Fibroblast of the aortic adventitia (primary cell): ENCODE data around the gene CIAO2A. TPM values are rescaled to one million over a fixed set of nuclear protein-coding genes. Genes with fewer than 3 reads are reported as not detected.

Experiments
- DNase-seq: peaks from one replicate; pipeline ENCODE4 v3.0.0-alpha.2; 2010; ENCODE audit warnings: low read depth
- H3K4me3 ChIP-seq: 2 replicates; pipeline ENCODE4 v1.5.1; 2011; ENCODE audit warnings: low read depth, mild to moderate bottlenecking, control low read depth, low read length, moderate library complexity
- CTCF ChIP-seq: IDR thresholded peaks from 2 replicates; pipeline ENCODE4 v1.5.1; 2011; ENCODE audit warnings: mild to moderate bottlenecking, low read length, control low read depth, inconsistent platforms; ENCODE audit not compliant: insufficient read depth
- total RNA-seq: library from RNA; depleted of rRNA; stranded (reverse); fragments of >200 nt; gene quantifications from 2 replicates; pipeline ENCODE4 v1.2.3, GENCODE V29; 2012; ENCODE audit warnings: low replicate concordance

The CIAO2A gene
- total RNA-seq, 1 donor = 57.5 TPM

- H3K4me3 ChIP-seq = no peak overlapping the region
- DNase-seq = no peak
- no peak for TF ChIP-seq CTCF
Observed at GRCh38 chr15:64071931-64072765, 21.5 kb downstream of the CIAO2A start.

- no peak for TF ChIP-seq CTCF
- no peak overlapping the region for H3K4me3 ChIP-seq
- peak; percentile 87 for DNase-seq
Observed at GRCh38 chr15:64070965-64071851, 22.4 kb downstream of the CIAO2A start.

- no peak overlapping the region for H3K4me3 ChIP-seq
- no peak for TF ChIP-seq CTCF
- peak; percentile 24 for DNase-seq
Observed at GRCh38 chr15:64070106-64070505, 23.5 kb downstream of the CIAO2A start.

GRCh38 chr15:64068133-64068532 is 25.5 kb downstream of the CIAO2A start:
- no peak for TF ChIP-seq CTCF
- DNase-seq = no peak
- no peak overlapping the region for H3K4me3 ChIP-seq

- TF ChIP-seq CTCF = peak; percentile 80
- H3K4me3 ChIP-seq = no peak overlapping the region
- peak; percentile 68 for DNase-seq
Observed at GRCh38 chr15:64067564-64068030, 26.0 kb downstream of the CIAO2A start.

- DNase-seq = no peak
- TF ChIP-seq CTCF = no peak
- no peak overlapping the region for H3K4me3 ChIP-seq
Observed at GRCh38 chr15:64066451-64066850, 27.2 kb downstream of the CIAO2A start.
